HG02571 (cell line): Measurements from ENCODE around the gene HTR5A.

Experiments used
- ATAC-seq: cut with Tn5 transposase; IDR thresholded peaks from one replicate; pipeline ENCODE4 v1.9.1; 2021; ENCODE audit warnings: mild to moderate bottlenecking, moderate library complexity; ENCODE audit not compliant: unreplicated experiment

Gene HTR5A

DNA sequence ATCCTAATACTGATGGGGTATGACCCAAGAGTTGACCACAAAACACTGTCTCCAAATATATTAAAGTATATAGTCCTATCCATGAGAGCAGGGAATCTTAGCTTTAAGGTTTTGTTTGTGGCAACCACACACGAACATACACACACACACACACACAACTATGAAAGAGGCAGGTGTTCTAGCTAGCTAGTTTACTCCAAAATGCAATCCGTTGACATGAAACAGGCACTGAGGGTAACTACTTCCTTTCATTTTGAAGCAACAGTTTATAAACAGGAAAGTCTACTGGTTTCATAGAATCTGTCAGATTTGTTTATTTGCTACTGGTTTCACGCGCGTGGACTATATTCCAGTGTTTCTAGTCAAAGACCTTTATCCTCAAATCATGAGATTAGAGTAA is 14.8 kb downstream of the HTR5A start:
- no peak for ATAC-seq

DNA sequence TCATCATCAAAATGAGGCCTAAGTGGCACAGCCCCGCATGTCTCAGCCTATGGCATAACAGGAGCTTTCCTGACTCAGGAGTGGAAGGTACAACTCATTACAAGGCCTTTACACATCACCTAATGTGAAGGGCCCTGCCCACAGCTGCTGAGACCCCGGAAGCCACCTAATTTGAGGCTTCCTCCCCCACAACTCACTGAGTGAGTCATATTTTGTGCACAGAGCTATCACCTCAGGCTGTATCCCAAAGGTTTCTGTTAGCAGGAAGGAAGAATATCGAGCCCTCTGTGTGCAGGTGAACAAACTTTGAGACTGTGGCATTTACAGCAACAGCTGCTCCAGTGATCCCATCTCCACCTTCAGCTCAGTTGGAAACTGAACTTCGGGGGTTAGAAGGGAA is 20.6 kb downstream of the HTR5A start:
- ATAC-seq, result no peak

DNA sequence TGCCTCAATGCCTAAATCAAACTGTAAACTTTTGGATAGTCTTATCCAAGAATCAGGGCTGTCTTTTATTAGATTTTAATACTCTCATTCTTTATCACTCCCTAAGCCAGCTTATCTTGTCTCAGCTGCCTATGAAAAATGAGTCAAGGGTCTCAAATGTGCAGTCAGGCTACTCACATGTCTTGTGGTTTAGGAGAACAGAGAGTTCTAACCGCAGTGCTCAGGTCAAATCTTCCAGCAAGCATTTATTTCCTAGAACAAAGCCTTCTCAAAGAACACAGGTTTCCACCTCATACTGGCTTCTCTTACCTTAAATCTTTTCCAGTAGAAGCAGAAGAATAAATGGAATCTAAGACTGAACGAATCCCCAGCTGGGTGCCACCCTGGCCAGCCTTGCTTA is 23.5 kb downstream of the HTR5A start:
- ATAC-seq, result no peak

DNA sequence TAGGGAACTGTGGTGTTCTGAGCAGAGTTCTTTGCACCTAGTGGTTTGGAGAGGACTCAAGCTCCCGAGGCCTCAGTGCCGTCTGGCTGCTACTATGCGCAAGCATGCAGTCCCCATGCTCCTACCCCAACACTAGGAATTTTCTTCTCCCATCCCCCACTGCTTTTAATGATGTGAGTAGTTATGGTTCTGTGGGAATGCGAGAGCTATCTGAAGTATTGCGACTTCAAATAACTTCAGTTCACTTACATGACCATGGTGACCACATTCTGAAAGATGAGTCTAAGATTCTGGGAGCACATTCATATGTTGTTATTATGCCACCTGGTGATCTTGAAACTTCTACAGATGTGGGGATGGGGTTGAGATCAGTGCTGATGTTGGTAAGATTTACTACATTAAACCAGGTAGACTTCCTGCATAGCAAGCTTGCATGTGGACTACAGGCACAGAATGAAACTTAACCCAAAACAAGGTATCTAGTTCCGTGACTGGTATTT is 24.6 kb downstream of the HTR5A start:
- no peak for ATAC-seq

DNA sequence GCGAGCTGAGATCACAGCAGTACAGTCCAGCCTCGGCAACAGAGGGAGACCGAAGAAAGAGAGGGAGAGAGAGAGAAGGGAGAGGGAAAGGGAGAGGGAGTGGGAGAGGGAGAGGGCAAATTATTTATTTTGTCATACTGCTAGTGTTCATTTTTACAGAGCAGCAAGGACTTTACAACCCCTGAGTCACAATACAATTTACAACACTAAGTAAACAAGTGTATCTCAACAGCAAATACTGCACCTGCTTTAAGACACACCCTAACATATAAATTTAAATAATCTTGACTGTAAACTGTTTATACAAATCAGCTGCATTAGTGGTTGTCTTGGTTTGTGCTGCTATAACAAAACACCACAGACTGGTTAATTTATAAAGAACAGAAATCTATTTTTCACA is 27.2 kb downstream of the HTR5A start:
- ATAC-seq, result no peak

DNA sequence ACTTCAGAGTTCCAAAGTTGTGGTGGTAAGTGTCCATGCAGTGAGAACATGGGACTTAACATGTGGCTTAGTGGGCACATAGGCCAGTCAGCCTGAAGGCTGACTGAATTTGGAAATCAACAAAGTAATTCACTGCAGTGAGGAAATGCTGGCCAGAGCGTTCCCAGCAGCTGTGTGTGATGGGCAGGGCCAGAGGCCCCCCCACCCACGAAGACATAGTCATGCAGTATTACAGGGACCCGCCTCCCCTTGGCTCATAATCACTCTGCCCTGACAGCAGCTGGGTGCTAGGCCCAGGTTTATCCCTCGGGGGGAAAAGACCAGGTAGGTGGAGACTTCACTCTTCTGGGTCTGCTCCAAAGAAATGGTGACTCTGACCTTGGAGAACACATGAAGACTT is 33.7 kb downstream of the HTR5A start:
- no peak for ATAC-seq

DNA sequence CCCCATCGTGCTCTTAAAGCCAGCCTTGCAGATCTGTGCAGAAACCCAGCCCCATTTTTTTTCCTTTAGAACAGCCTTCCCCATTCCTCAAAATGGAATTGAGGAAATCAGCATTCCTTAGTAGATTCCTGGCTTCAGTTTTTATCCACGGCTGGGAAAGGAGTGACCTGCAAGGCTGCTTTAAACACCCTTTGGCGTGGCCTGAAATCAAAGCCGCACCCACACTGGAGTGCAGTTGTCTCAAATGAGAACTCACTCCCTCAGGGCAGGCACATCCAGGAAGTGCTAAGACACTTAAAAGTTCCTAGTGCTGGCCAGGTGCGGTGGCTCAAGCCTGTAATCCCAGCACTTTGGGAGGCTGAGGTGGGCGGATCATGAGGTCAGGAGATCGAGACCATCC is 34.8 kb downstream of the HTR5A start:
- ATAC-seq, result no peak

DNA sequence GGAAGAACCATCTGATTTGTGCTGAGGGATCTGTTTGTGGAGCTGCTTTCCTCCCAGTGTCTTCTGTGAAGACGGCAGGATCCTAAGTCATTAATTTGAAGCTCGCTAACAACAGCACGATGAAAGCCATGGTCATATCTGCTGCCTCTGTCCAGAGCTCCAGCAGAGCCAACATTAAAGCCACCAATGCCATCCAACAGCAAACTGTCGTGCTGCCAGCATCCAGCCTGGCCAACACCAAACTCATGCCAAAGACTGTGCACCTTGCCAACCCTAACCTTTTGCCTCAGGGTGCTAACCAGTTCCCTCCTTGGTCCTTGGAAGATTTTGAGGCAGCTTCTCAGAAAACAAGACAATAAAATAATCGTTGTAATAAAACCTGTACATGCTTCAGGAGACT is 36.2 kb downstream of the HTR5A start:
- ATAC-seq, result no peak

DNA sequence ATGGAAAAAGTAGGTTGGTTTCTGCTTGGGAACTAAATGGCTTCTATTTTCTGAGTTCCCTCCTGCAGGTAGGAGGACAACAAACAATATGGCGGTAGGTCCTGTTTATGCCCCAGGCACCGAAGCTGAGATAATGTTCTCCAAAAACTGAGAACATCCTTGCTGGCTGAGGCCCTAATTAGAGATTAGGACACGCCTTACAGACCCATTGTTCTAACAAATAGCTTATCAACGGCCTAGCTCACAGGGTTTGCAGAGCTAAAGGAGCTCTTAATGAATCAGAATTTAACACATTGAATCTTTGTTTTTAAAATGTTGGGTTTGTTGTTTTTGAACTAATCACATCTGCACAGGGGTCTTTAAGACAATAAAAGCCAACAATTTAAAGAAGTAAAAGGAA is 37.0 kb downstream of the HTR5A start:
- no peak for ATAC-seq

DNA sequence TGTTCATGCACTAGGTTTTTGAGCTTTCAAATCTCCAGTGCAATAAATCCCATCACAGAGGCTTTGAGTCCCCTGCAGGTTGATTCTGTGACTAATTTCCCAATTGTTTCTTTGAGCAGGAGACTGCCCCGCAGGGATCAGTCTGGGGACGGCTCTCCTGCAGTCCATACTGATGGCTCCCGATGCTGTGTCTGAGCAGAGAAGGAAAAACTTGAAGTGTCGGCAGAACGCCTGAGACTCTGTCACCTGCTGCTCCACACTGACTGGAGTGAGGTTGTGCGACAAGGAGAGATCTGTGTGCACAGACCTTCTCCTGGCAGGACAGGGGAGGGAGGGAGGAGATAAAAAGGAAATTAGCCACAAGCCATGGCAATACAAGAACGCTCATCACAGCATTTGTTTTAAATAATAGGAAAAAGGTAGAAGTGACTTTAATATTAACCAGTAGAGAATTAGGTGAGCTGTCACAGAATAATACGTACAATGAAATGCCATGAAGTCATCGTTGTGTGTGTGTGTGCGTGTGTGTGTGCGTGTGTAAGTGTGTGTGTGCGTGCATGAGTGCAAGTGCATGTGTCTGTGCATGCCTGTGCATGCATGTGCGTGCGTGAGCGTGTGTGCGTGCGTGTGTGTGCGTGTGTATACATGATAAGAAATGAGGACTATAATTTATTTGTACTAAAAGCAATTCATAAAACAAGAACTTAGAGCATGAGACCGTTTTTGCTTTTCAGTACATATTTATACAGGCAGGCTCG is 38.2 kb downstream of the HTR5A start:
- ATAC-seq, result no peak

DNA sequence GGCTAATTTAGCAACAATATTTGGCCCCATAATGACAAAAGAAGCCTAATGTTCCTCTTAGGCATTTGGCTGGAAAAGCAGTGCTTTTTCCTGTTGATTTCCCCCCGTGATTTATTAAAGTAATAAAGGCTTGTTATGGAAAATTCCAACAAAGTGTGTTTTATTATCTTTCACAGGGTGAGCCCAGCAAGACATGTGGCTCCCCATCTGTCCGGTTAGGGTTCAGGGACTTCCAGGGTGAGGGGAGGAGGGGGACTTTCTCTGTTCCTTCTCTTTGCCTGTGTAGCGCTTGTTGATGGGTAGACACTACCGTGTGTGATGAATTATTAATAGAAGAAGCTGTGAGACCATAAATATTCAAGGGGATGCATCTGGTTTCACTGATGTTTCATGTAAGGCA is 39.0 kb downstream of the HTR5A start:
- ATAC-seq, result no peak

DNA sequence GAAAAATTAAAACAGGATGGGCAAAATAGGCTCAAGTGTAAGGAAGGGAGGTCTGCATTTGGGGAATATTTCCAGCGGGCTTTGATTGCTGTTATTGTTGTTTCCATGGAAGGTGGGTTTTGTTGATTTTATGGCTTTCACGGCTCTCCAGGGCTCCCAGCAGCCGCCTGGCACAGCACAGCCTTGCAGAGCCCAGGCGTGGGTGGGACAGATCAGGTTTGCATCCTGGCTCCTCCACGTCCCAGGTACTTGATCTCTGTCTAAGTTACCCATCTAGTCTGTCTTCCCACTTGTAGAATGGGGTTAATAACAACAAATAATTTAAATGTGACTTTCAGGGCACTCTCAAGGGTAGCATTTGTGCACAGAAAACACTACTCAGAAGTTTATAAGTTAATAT is 45.2 kb downstream of the HTR5A start:
- ATAC-seq, result no peak

DNA sequence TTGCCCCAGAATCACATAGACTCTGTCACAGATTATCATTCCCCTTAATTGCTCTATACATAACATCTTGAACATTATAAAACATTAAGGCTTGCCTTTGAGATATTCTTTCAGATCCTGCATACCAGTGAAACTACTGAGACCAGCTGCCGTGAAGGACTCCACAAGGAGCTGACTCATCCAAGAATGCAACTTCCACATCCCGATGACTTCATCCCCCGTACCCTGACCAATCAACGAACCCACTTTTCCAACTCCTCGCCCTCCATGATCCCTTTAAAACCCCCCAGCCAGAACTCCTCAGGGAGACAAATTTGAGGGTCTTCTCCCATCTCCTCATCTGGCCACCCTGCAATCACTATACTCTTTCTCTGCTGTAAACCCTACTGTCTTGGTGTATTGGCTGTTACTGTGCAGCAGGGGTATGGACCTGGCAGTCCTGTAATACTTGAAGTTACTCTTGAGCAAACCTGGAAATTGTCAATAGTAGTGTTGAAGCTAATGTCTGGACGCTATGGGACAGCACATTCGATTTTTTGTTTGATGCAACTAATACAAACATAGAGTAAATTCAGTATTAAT is 49.8 kb downstream of the HTR5A start:
- no peak for ATAC-seq

DNA sequence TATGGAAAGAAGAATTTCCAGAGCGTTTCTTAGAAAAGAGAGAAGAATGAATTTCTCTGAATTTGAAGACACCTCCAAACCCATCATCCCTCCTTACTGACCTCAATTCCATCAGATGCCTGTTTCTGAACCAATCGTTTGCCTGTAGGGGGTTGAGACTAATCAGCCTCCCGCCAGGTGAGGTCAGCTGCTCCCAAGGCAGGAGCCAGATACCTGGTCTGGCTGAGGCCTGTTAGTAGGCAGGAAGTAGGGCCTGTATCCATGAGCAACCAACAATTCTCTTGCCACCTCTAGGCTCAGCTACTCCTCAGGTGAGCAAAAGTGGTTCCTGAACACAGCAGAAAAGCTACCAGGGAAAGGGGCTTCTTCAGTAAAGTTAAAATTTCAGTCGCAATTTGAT is 50.3 kb downstream of the HTR5A start:
- ATAC-seq, result no peak

DNA sequence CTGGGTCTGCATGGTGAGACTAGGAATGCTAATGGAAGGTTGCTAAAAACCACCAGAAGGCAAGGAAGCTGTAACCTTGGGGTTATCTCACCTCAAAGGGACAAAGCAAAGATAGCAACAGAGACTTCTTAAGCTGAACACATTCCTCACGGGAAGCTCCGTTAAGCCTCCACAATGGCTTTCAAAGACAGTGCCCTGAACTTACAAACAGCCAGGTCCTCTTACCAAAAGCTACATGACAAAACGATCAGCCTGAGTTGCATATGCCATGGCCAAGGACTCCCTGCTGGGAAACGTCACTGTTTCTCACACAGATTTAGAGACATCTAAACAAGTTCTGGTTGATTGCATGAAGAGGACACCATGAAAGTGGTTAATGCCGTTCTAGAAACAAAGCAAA is 52.7 kb downstream of the HTR5A start:
- ATAC-seq, result no peak

DNA sequence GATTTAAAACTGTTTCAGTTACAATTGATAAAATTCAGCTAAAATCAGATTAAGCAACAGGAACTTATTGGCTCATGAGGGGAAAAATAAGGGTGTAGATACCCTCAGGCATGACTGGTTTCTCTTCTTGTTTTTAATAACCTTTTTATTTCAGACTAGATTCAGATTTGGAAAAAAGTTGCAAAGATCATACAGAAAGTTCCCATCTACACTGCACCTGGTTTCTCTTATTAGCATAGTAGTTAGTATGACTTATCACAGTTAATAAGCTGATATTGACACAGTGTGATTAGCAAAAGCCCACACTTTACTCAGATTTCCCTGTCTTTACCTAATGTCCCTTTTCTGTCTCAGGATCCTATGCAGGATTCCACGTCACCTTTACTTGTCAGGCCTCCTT is 53.3 kb downstream of the HTR5A start:
- no peak for ATAC-seq

DNA sequence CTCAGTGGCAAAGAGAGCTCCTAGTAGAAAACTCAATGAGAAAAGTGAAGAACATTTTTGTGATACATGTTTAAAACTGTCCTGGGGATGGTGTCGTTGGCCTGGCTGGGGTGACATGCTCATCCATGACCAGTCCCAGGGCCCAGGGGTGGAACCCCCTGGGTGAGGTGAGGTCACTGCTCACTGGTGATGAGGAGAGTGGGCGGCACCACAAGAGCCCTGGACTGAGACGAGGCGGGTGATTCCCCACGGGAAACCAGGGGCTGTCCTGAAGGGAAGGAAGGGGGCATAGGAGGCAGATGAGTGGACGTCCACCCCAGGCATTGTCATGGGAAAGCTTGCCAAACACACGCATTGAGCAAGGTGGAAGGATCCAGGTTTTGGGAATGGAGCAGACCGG is 54.6 kb downstream of the HTR5A start:
- ATAC-seq, result no peak

DNA sequence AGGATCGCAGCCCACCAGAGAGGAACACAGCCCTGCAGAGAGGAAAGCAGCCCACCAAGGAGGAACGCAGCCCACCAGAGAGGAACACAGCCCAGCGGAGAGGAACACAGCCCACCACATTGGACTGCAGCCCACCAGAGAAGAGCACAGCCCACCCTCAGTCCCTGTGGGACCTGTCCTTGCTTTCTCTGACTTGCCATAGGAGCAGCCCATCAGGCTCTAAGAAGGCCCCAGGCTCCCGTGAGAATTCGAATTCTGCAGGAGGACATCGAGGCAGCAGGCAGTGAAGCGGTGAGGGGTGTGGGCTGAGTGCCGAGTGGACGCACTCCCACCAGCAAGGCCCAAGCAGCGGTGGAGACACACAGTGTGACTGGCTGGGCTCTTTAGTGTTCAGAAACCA is 59.1 kb downstream of the HTR5A start:
- no peak for ATAC-seq

DNA sequence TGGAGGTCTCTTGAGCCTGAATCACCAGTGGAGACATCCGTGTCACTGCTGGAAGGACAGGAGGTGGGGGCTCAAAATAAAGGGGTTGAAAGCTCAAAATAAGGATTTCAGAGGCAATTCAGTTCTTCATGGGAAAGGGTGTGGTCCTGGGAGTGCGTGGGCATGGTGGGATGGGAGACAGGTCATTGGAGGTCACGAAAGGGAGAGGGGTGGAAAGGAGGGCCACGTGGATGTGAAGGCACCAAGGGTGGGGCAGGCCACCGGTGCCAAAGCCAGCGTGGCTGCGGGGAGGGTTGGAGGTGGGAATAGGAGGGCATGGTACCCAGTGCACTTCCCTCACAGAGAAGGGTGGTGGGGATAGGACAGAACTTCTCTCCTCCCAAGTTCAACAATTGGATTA is 59.7 kb downstream of the HTR5A start:
- no peak for ATAC-seq

DNA sequence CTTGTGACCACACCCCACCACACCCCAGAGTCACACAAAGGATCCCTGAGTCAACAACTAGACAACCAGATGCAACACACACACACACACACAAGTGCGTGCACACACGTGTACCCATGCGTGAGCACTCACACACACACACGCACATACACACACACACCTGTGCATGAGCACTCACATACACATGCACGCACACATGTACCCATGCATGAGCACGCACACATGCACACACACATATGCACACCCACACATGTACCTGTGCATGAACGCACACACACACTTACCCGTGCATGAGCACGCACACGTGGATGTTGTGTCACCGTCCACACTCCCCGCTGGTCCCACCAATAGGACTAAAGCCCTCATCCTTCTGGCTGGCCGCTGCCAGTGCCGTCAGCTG is 60.4 kb downstream of the HTR5A start:
- ATAC-seq, result no peak

DNA sequence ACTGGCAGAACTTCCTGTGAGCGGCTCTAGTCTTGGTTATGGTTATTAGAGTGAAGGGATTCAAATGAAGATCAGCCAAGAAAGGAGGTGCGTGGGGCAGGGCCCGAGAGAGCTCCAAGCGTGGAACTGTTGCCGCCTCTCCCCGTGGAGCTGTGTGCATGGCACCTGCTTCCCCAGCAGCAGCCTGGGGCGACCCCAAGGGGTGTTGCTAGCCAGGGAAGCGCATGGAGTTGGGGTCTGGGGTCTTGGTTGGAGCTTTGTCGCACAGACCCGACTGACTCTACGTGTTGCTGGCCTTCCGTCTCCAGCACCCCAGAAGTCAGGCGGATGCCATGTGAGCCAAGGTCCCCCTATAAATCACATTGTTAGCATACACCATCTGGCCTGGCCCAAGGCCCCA is 61.0 kb downstream of the HTR5A start:
- no peak for ATAC-seq

DNA sequence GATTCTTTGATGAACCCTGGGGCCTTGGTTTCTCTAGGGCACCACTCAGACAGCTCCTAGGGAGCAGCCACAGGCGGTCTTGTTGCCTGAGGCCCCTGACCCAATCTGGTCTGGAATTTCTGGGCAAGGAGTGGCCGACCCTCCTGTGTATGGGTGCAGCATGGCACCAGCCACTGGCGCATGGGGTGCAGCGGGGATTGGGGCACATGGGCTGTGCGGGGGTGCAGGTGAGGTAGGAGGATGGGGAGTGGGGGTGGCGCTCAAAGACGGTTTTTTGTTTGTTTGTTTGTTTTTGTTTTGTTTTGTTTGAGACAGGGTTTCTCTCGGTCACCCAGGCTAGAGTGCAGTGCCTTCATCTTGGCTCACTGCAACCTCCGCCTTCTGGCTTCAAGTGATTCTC is 62.3 kb downstream of the HTR5A start:
- no peak for ATAC-seq
